HCT116 (cell line): ENCODE results near the gene CASP1. TPM values are rescaled to one million over a fixed set of nuclear protein-coding genes. Genes with fewer than 3 reads are reported as not detected.

Source experiments
- ATAC-seq: fragments of 200-7000 bp; cut with Tn5 transposase; 2 replicates; pipeline ENCODE4 v1.9.1; 2020; ENCODE audit warnings: mild to moderate bottlenecking, moderate library complexity
- BruUV-seq: library from RNA; stranded (reverse); fragments of 400-500 nt; replicated peaks from 2 replicates; lab custom pipeline; 2021; lab: Mats Ljungman, UMichigan
- CTCF ChIA-PET: fragments of 300-600 bp; sonication (Branson Sonifier 250); formaldehyde crosslinking; loops from one replicate; lab custom pipeline; 2021; ENCODE audit warnings: antibody characterized with exemption; lab: Charles Lee
- POLR2A ChIA-PET: fragments of 300-600, 350-600 bp; sonication (Branson Sonifier 250); formaldehyde crosslinking; loops from one replicate; lab custom pipeline; 2021; ENCODE audit warnings: antibody characterized with exemption; lab: Charles Lee
- RAD21 ChIA-PET, 2 experiments: fragments of 300-600 bp; sonication (Branson Sonifier 250); formaldehyde crosslinking; loops; one replicate each; lab custom pipeline; 2023; ENCODE audit warnings: low total read pairs in 2 of 2; ENCODE audit not compliant: uncharacterized antibody in 2 of 2, unreplicated experiment in 2 of 2, low non-redundant PET in 1 of 2; lab: Charles Lee
- DNase-seq: peaks from one replicate; pipeline ENCODE4 v3.0.0-alpha.2; 2010; ENCODE audit warnings: low read depth, low spot score
- H2AFZ ChIP-seq: fragments of 200-600 bp; shearing (Covaris generic), sonication (generic); 2 replicates; pipeline ENCODE4 v1.6.1; 2017; ENCODE audit warnings: low read depth, mixed run types, mixed read lengths, antibody characterized with exemption, low read length; ENCODE audit not compliant: poor library complexity, severe bottlenecking
- H3K27ac ChIP-seq: 2 replicates; pipeline ENCODE4 v1.5.1; 2012; ENCODE audit warnings: low read depth, low read length
- H3K27me3 ChIP-seq: fragments of 200-600 bp; sonication (generic); 2 replicates; pipeline ENCODE4 v1.6.1; 2016; ENCODE audit warnings: mixed run types, low read length, mixed read lengths; ENCODE audit not compliant: insufficient read depth
- H3K36me3 ChIP-seq, 2 experiments: fragments of 200-500 bp in 1 of 2; fragments of 200-600 bp in 1 of 2; sonication (Bioruptor generic) in 1 of 2; sonication (generic) in 1 of 2; 2 replicates each; pipeline versions ENCODE4 v1.5.1 to v1.6.1; 2014 to 2016; ENCODE audit warnings: low read length in 2 of 2, inconsistent platforms in 1 of 2, mixed read lengths in 1 of 2, mixed run types in 1 of 2; ENCODE audit not compliant: insufficient read depth in 2 of 2, control insufficient read depth in 1 of 2
- H3K4me1 ChIP-seq, 2 experiments: fragments of 200-600 bp in 1 of 2; sonication (generic) in 1 of 2; 2 replicates each; pipeline versions ENCODE4 v1.5.1 to v1.6.1; 2012 to 2017; ENCODE audit warnings: low read length in 2 of 2, inconsistent platforms in 1 of 2, mild to moderate bottlenecking in 1 of 2, mixed read lengths in 1 of 2, mixed run types in 1 of 2, moderate library complexity in 1 of 2; ENCODE audit not compliant: insufficient read depth in 2 of 2, control insufficient read depth in 1 of 2
- H3K4me2 ChIP-seq: fragments of 200-600 bp; sonication (generic); 2 replicates; pipeline ENCODE4 v1.6.1; 2017; ENCODE audit warnings: mixed run types, low read length, mixed read lengths
- H3K4me3 ChIP-seq, 2 experiments: fragments of 200-600 bp in 1 of 2; sonication (generic) in 1 of 2; replicated peaks in 1 of 2; 2 replicates each; pipeline ENCODE4 v1.5.1; 2011 to 2016; ENCODE audit warnings: low read length in 2 of 2, control low read depth in 1 of 2, low read depth in 1 of 2, mild to moderate bottlenecking in 1 of 2, mixed read lengths in 1 of 2, mixed run types in 1 of 2
- H3K79me2 ChIP-seq: fragments of 200-600 bp; sonication (generic); 2 replicates; pipeline ENCODE4 v1.6.1; 2017; ENCODE audit warnings: mild to moderate bottlenecking, mixed run types, low read length, moderate library complexity, mixed read lengths; ENCODE audit not compliant: insufficient read depth
- H3K9ac ChIP-seq: fragments of 200-600 bp; sonication (generic); 2 replicates; pipeline ENCODE4 v1.6.1; 2016; ENCODE audit warnings: low read length, mixed read lengths
- H3K9me2 ChIP-seq: fragments of 200-600 bp; sonication (generic), shearing (Covaris generic); 2 replicates; pipeline ENCODE4 v1.6.1; 2017; ENCODE audit warnings: mixed run types, mild to moderate bottlenecking, moderate library complexity; ENCODE audit not compliant: insufficient read depth
- H3K9me3 ChIP-seq, 2 experiments: fragments of 200-500 bp in 1 of 2; fragments of 200-600 bp in 1 of 2; sonication (Bioruptor generic) in 1 of 2; sonication (generic) in 1 of 2; 2 replicates each; pipeline ENCODE4 v1.6.1; 2014 to 2017; ENCODE audit warnings: low read length in 2 of 2, mixed read lengths in 2 of 2, inconsistent platforms in 1 of 2, low read depth in 1 of 2, mild to moderate bottlenecking in 1 of 2, mixed run types in 1 of 2, moderate library complexity in 1 of 2; ENCODE audit not compliant: control insufficient read depth in 1 of 2, insufficient read depth in 1 of 2
- H4K20me1 ChIP-seq: fragments of 200-600 bp; sonication (generic), shearing (Covaris generic); 2 replicates; pipeline ENCODE4 v1.6.1; 2017; ENCODE audit warnings: mixed run types, mild to moderate bottlenecking, moderate library complexity; ENCODE audit not compliant: insufficient read depth
- EGR1 ChIP-seq: IDR thresholded peaks from 2 replicates; pipeline ENCODE4 v1.6.1; 2012; ENCODE audit warnings: low read depth
- EZH2 ChIP-seq: fragments of 200-600 bp; sonication (generic); IDR thresholded peaks from 2 replicates; pipeline ENCODE4 v1.6.1; 2017; ENCODE audit warnings: antibody characterized with exemption, mixed run types
- MAX ChIP-seq: IDR thresholded peaks from 2 replicates; pipeline ENCODE4 v1.6.1; 2012
- SRF ChIP-seq: IDR thresholded peaks from 2 replicates; pipeline ENCODE4 v1.6.1; 2012; ENCODE audit warnings: low read depth
- ZFX ChIP-seq: fragments of 450-650 bp; IDR thresholded peaks from 2 replicates; pipeline ENCODE4 v1.6.1; 2017
- intact Hi-C: fragments of 100-400 bp; cut with micrococcal nuclease; formaldehyde crosslinking; loops from 2 replicates; pipeline ENCODE4 v1.10.0; 2022
- total RNA-seq: library from RNA; stranded (reverse); gene quantifications from one replicate; pipeline ENCODE4 v1.2.1, GENCODE V29; 2021; ENCODE audit not compliant: unreplicated experiment
- TF ChIP-seq, protein P1 (sequence below): IDR thresholded peaks from 2 replicates; pipeline ENCODE4 v1.6.1; 2012
- TF ChIP-seq, protein P2 (sequence below): IDR thresholded peaks from 2 replicates; pipeline ENCODE4 v1.6.1; 2011; ENCODE audit warnings: mild to moderate bottlenecking, low read length, moderate library complexity; ENCODE audit not compliant: insufficient replicate concordance; ENCODE audit errors: extremely low read depth

The CASP1 gene
- total RNA-seq, 1 experiment from 2014 or later = not detected

- TF ChIP-seq, protein P1, sequence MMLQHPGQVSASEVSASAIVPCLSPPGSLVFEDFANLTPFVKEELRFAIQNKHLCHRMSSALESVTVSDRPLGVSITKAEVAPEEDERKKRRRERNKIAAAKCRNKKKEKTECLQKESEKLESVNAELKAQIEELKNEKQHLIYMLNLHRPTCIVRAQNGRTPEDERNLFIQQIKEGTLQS = no peak
- no peak for TF ChIP-seq SRF
- TF ChIP-seq EGR1 = no peak
- no peak for TF ChIP-seq MAX
- TF ChIP-seq, protein P2, sequence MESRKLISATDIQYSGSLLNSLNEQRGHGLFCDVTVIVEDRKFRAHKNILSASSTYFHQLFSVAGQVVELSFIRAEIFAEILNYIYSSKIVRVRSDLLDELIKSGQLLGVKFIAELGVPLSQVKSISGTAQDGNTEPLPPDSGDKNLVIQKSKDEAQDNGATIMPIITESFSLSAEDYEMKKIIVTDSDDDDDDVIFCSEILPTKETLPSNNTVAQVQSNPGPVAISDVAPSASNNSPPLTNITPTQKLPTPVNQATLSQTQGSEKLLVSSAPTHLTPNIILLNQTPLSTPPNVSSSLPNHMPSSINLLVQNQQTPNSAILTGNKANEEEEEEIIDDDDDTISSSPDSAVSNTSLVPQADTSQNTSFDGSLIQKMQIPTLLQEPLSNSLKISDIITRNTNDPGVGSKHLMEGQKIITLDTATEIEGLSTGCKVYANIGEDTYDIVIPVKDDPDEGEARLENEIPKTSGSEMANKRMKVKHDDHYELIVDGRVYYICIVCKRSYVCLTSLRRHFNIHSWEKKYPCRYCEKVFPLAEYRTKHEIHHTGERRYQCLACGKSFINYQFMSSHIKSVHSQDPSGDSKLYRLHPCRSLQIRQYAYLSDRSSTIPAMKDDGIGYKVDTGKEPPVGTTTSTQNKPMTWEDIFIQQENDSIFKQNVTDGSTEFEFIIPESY = no peak
- TF ChIP-seq EZH2 = no peak
Observed at GRCh38 chr11:104997288-104997687, 37.7 kb downstream of the CASP1 start (continued).

DNA sequence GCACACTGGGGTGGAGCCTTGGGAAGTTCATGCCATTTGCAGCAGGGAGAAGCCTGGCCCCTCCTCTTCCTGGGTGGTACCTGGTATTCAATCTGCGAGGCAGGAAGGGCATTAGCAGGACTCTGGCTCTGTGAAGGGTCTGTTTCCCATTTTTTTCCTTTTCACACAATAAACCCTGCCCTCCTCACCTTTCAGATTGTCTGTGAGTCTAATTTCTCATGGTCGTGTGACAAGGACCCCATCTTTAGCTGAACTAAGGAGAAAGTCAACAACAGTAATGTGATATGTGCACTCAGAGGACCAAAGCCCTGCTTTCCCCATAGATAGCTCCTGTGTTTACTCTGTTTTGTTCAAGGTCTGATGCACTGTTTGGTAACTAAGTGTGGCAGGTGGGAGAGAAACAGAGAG, 39.9 kb downstream of the CASP1 start:
- intact Hi-C loops = no loop called here
- Histone ChIP-seq H3K27me3 (no peaks in the 10 kb centered on the region), H4K20me1 (no peaks in the 10 kb centered on the region), H2AFZ (no peak overlapping the region), H3K9me2 (no peaks in the 10 kb centered on the region), H3K9ac (no peak overlapping the region), H3K9me3 (no peaks in the 10 kb centered on the region), H3K4me1 (peaks cover 0 to 4% of the 10 kb centered on the region in 2 experiments; a peak in 2 of 4 replicates), H3K27ac (no peak overlapping the region), H3K4me2 (no peak overlapping the region), H3K4me3 (no peak overlapping the region), H3K36me3 (no peaks in the 10 kb centered on the region), H3K79me2 (no peaks in the 10 kb centered on the region)
- CTCF ChIA-PET = no interaction called here
- TF ChIP-seq MAX = no peak
- no peak for TF ChIP-seq EZH2
- TF ChIP-seq ZFX = no peak
- ATAC-seq (no peak), DNase-seq (no peak)
- no TSS peak for BruUV-seq
- POLR2A ChIA-PET = no interaction called here
- RAD21 ChIA-PET = no interaction called here
